ENCODE measurements around the gene SLCO2B1.
A peak's percentile ranks its signal among the peaks of the same experiment; 100 is the strongest.
"Not testable (repeated sequence)": the region's sequence is repeated elsewhere in the genome, so short reads cannot be mapped to it uniquely, and the experiment has no call there.

The SLCO2B1 gene, protein sequence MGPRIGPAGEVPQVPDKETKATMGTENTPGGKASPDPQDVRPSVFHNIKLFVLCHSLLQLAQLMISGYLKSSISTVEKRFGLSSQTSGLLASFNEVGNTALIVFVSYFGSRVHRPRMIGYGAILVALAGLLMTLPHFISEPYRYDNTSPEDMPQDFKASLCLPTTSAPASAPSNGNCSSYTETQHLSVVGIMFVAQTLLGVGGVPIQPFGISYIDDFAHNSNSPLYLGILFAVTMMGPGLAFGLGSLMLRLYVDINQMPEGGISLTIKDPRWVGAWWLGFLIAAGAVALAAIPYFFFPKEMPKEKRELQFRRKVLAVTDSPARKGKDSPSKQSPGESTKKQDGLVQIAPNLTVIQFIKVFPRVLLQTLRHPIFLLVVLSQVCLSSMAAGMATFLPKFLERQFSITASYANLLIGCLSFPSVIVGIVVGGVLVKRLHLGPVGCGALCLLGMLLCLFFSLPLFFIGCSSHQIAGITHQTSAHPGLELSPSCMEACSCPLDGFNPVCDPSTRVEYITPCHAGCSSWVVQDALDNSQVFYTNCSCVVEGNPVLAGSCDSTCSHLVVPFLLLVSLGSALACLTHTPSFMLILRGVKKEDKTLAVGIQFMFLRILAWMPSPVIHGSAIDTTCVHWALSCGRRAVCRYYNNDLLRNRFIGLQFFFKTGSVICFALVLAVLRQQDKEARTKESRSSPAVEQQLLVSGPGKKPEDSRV

DNA sequence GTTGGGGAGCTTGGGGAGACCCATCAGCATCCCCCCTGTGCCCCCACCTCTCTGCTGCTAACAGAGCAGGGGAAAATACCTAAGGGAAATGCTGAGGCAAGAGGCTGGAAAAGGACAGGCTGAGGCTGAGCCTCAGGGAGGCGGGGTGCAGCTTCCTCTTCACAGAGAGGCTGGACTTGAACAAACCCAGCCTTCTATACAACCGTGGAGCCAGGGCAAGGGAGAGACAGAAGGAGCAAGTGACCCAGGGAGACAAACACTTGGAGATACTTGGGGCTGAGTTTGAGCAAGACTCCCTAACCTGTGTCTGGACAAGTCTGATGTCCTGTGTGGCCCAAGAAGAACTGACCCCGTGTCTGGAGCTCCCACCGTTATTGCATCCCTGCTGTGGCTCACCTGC is at the start of gene SLCO2B1:
Gene SLCO2B1, plus strand, starts transcription at position 229 of the 400 bp plus-strand sequence. CDS start 275 bp downstream, outside the sequence.
- Histone ChIP-seq H3K4me3 (ENCODE audit: low read depth, low read length) (no peak within 1 kb of the TSS), H3K27ac (no peak within 1 kb of the TSS), H3K36me3 (replicated peaks) (no peaks in the 10 kb centered on the region), H3K27me3 (replicated peaks) (peaks cover 13% of the 10 kb centered on the region)
- in situ Hi-C loops (cut with HindIII; ENCODE audit: low pct_ligation_motif_present, low sequenced_read_pairs) = no loop called here
- no peak for DNase-seq
- no peak for TF ChIP-seq CTCF (IDR thresholded peaks at IDR 0.05; ENCODE audit: low read depth, low read length, missing control alignments)

DNA sequence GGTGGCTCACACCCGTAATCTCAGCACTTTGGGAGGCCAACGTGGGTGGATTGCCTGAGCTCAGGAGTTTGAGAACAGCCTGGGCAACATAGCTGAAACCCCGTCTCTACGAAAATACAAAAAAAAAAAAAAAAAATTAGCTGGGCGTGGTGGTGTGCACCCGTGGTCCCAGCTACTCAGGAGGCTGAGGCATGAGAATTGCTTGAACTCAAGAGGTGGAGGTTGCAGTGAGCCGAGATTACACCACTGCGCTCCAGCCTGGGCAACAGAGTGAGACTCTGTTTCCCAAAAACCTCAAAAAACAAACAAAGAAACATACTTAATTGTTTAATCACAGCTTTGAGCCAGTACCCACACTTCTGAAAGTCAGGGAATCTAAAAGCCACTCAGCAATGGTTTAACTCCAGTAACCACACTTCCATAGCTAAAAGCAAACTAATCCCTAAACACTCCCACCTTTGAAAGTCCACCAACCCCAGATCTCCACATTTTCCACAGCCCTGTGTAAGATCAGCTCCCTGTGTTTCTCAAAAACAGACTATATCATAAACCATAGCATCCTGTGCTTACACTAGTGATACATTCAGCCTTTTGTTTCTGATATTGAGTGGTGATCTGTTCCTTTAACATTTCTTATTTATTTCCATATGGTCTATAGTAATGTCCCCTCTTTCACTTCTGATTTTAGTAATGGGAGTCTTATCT is 49.3 kb upstream of the SLCO2B1 start:
- TF ChIP-seq CTCF (IDR thresholded peaks at IDR 0.05; ENCODE audit: low read depth, low read length, missing control alignments) = no peak
- in situ Hi-C loops (cut with HindIII; ENCODE audit: low pct_ligation_motif_present, low sequenced_read_pairs) = no loop called here

DNA sequence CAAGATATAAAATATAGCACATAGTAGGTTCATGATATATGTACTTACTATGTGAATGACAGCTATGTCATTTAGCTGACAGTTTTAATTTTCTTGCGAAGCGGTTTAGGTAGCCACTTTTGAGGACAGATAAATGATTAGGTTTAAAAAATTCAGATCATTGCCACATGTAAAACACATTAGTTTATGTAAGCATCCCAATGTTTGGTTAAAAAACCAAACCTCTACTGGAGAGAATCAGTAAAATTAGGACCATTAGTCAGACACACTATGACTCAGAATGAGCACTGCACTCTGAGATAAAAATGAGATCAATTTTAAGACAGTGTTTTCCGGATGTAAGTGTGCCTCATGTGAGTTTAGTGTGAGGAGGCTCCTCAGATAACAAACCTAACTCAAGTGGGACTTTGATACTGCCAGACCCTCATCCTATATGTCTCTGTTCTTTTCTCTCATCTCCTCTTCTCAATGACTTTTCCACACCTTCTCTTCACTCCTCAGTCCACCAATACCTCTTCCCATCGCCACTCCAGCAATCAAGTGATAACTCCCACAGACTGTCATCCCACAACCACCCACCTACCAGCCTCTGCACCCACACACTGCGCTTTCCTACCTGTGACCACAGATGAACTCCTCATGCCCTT is 47.4 kb upstream of the SLCO2B1 start:
- Histone ChIP-seq H3K27ac (no peak overlapping the region), H3K27me3 (replicated peaks) (no peaks in the 10 kb centered on the region), H3K4me3 (ENCODE audit: low read depth, low read length) (no peak overlapping the region), H3K36me3 (replicated peaks) (no peaks in the 10 kb centered on the region)
- DNase-seq = peak; percentile 52
- TF ChIP-seq CTCF (IDR thresholded peaks at IDR 0.05; ENCODE audit: low read depth, low read length, missing control alignments) = no peak
- in situ Hi-C loops (cut with HindIII; ENCODE audit: low pct_ligation_motif_present, low sequenced_read_pairs) = no loop called here

More for the DNA sequence above, 49.3 kb upstream of the SLCO2B1 start:
- no peak for DNase-seq
- Histone ChIP-seq H3K4me3 (ENCODE audit: low read depth, low read length) (no peak overlapping the region), H3K27me3 (replicated peaks) (no peaks in the 10 kb centered on the region), H3K36me3 (replicated peaks) (no peaks in the 10 kb centered on the region), H3K27ac (no peak overlapping the region)

- Histone ChIP-seq H3K27ac (no peak overlapping the region), H3K4me3 (ENCODE audit: low read depth, low read length) (no peak overlapping the region), H3K27me3 (replicated peaks) (no peaks in the 10 kb centered on the region), H3K36me3 (replicated peaks) (no peaks in the 10 kb centered on the region)
- no peak for TF ChIP-seq CTCF (IDR thresholded peaks at IDR 0.05; ENCODE audit: low read depth, low read length, missing control alignments)
- in situ Hi-C loops (cut with HindIII; ENCODE audit: low pct_ligation_motif_present, low sequenced_read_pairs) = no loop called here
- DNase-seq = peak; percentile 46
Observed at GRCh38 chr11:75105462-75105925, 45.4 kb upstream of the SLCO2B1 start.

DNA sequence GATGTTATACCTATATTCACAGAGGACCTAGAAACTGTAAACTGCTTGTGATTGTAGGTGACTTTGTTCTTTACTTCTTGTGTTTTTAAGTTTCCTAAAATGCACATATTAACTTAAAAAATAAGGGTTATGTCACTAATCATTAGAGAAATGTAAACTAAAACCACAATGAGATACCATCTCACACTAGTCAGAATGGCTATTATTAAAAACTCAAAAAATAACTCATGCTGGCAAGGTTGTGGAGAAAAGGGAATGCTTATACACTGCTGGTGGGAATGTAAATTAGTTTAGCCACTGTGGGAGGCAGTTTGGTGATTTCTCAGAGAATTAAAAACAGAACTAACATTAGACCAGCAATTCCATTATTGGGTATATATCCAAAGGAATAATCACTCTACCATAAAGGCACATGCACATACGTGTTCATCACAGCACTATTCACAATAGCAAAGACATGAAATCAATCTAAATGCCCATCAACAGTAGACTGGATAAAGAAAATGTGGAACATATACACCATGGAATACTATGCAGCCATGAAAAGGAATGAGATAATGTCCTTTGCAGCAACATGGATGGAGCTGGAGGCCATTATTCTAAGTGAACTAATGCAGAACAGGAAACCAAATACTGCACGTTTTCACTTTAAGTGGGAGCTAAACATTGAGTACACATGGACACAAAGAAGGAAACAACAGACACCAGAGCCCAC is 44.8 kb upstream of the SLCO2B1 start:
- H3K27ac ChIP-seq; H3K4me3 ChIP-seq (ENCODE audit: low read depth, low read length); in situ Hi-C loops (cut with HindIII; ENCODE audit: low pct_ligation_motif_present, low sequenced_read_pairs): not testable (repeated sequence)

More for the DNA sequence above, 44.8 kb upstream of the SLCO2B1 start:
- not testable (repeated sequence) for H3K36me3 ChIP-seq (replicated peaks); H3K27me3 ChIP-seq (replicated peaks); DNase-seq

Data from brain microvascular endothelial cell (primary cell).